K562 (cell line): ENCODE data around the gene C6orf89. TPM values are rescaled to one million over a fixed set of nuclear protein-coding genes. Genes with fewer than 3 reads are reported as not detected.

Experiments used
- DMBX1 ChIP-seq: fragments of 250-450 bp; sonication (Bioruptor Pico); IDR thresholded peaks from 2 replicates; pipeline ENCODE4 v1.8.0; 2022; ENCODE audit warnings: inconsistent platforms, mild to moderate bottlenecking, moderate library complexity, borderline replicate concordance
- ELF1 ChIP-seq: fragments of 200-800 bp; sonication (Bioruptor generic); IDR thresholded peaks from 2 replicates; pipeline ENCODE4 v1.6.1; 2016; ENCODE audit warnings: missing genetic modification characterization, missing compliant biosample characterization
- ELF4 ChIP-seq: fragments of 450-650 bp; formaldehyde crosslinking; IDR thresholded peaks from 2 replicates; pipeline ENCODE4 v1.4.0; 2022; ENCODE audit warnings: missing genetic modification characterization
- EP300 ChIP-seq: IDR thresholded peaks from 2 replicates; pipeline ENCODE4 v1.6.1; 2012; ENCODE audit warnings: low read length, improper control_type of control experiment
- EZH2 ChIP-seq: IDR thresholded peaks from 2 replicates; pipeline ENCODE4 v1.6.1; 2012; ENCODE audit warnings: low read depth, mild to moderate bottlenecking, inconsistent platforms, low read length, borderline replicate concordance
- FOXJ3 ChIP-seq: sonication (generic); formaldehyde crosslinking; IDR thresholded peaks from 2 replicates; pipeline ENCODE4 v1.4.0; 2020; ENCODE audit warnings: mild to moderate bottlenecking, missing genetic modification reagents
- NCOA6 ChIP-seq: fragments of 450-650 bp; IDR thresholded peaks from 2 replicates; pipeline ENCODE4 v1.6.1; 2017; ENCODE audit warnings: mild to moderate bottlenecking
- NFATC3 ChIP-seq: fragments of 450-650 bp; IDR thresholded peaks from 2 replicates; pipeline ENCODE4 v1.6.1; 2017; ENCODE audit warnings: mild to moderate bottlenecking
- PTRF ChIP-seq: fragments of 450-650 bp; IDR thresholded peaks from 2 replicates; pipeline ENCODE4 v1.6.1; 2016; ENCODE audit warnings: mild to moderate bottlenecking, missing genetic modification characterization, missing compliant biosample characterization
- PTTG1 ChIP-seq: fragments of 450-650 bp; IDR thresholded peaks from 2 replicates; pipeline ENCODE4 v1.6.1; 2016; ENCODE audit warnings: low read depth, mild to moderate bottlenecking, missing genetic modification characterization, missing compliant biosample characterization
- SMARCE1 ChIP-seq: fragments of 450-650 bp; IDR thresholded peaks from 2 replicates; pipeline ENCODE4 v1.7.1; 2016; ENCODE audit warnings: mild to moderate bottlenecking
- SNRNP70 ChIP-seq: fragments of 200-400 bp; formaldehyde crosslinking; optimal IDR thresholded peaks from 2 replicates; pipeline ENCODE3; 2017; ENCODE audit warnings: low read depth, low read length
- TBP ChIP-seq: optimal IDR thresholded peaks from 2 replicates; pipeline ENCODE3; 2011; ENCODE audit warnings: low read depth, low read length, improper control_type of control experiment
- ZNF165 ChIP-seq: fragments of 250-450 bp; sonication (Bioruptor Pico); IDR thresholded peaks from 2 replicates; pipeline ENCODE4 v1.4.0; 2020; ENCODE audit warnings: borderline replicate concordance
- ZNF239 ChIP-seq: fragments of 250-450 bp; sonication (Bioruptor Pico); IDR thresholded peaks from 2 replicates; pipeline ENCODE4 v1.4.0; 2020; ENCODE audit warnings: mild to moderate bottlenecking
- ZNF445 ChIP-seq: fragments of 250-450 bp; sonication (Bioruptor Pico); IDR thresholded peaks from 2 replicates; pipeline ENCODE4 v1.4.0; 2020; ENCODE audit warnings: low read depth, mild to moderate bottlenecking, moderate library complexity
- ZNF668 ChIP-seq: fragments of 250-450 bp; sonication (Bioruptor Pico); IDR thresholded peaks from 2 replicates; pipeline ENCODE4 v1.8.0; 2022; ENCODE audit warnings: mild to moderate bottlenecking, inconsistent platforms
- ZNF75A ChIP-seq: fragments of 450-650 bp; formaldehyde crosslinking; IDR thresholded peaks from 2 replicates; pipeline ENCODE4 v1.4.0; 2020; ENCODE audit warnings: mild to moderate bottlenecking
- polyA plus RNA-seq, 8 experiments: library from polyadenylated mRNA; depleted of rRNA in 4 of 8; stranded (reverse) in 5 of 8; unstranded in 3 of 8; fragments of >200 nt; fragmentation: Nextera tagmentation in 2 of 8; fragmentation: Illumina TruSeq in 1 of 8; extraction: Ambion mirVana in 2 of 8; extraction: Trizol in 1 of 8; gene quantifications; 2 replicates each; pipeline versions ENCODE4 v1.2.1 to v1.2.3, GENCODE V29; 2011 to 2014; ENCODE audit warnings: inconsistent platforms in 1 of 8, missing spikeins in 1 of 8
- total RNA-seq, 7 experiments: library from RNA; depleted of rRNA in 6 of 7; stranded (reverse); fragments of >200 nt in 6 of 7; fragmentation: Illumina TruSeq in 2 of 7; extraction: Trizol in 2 of 7; gene quantifications; 2 replicates each; pipeline versions ENCODE4 v1.2.1 to v1.2.3, GENCODE V29; 2011 to 2021; ENCODE audit warnings: low replicate concordance in 1 of 7
- TF ChIP-seq, protein P1 (sequence below), 3 experiments: fragments of 200-800 bp in 1 of 3; sonication (Bioruptor generic) in 1 of 3; sonication (generic) in 1 of 3; formaldehyde crosslinking in 1 of 3; IDR thresholded peaks; 2 replicates each; pipeline versions ENCODE4 v1.6.1 to v1.8.0; 2016 to 2022; ENCODE audit warnings: mild to moderate bottlenecking in 2 of 3, missing compliant biosample characterization in 2 of 3, missing genetic modification characterization in 2 of 3, missing genetic modification reagents in 1 of 3
- TF ChIP-seq, protein P2 (sequence below): fragments of 250-450 bp; sonication (Bioruptor Pico); IDR thresholded peaks from 2 replicates; pipeline ENCODE4 v1.8.0; 2022; ENCODE audit warnings: moderate library complexity, mild to moderate bottlenecking, inconsistent platforms
- TF ChIP-seq, protein P3 (sequence below): fragments of 450-650 bp; formaldehyde crosslinking; IDR thresholded peaks from 2 replicates; pipeline ENCODE4 v1.4.0; 2022; ENCODE audit warnings: missing genetic modification characterization
- TF ChIP-seq, protein P4 (sequence below): fragments of 450-650 bp; IDR thresholded peaks from 2 replicates; pipeline ENCODE4 v1.7.0; 2016; ENCODE audit warnings: borderline replicate concordance

Gene C6orf89
- total and polyA plus RNA-seq, 9 of the 15 experiments (the other 6 are each of a cell fraction or from before 2014, with no cell fraction given): 35.2 to 111 (median 58.5) TPM

DNA sequence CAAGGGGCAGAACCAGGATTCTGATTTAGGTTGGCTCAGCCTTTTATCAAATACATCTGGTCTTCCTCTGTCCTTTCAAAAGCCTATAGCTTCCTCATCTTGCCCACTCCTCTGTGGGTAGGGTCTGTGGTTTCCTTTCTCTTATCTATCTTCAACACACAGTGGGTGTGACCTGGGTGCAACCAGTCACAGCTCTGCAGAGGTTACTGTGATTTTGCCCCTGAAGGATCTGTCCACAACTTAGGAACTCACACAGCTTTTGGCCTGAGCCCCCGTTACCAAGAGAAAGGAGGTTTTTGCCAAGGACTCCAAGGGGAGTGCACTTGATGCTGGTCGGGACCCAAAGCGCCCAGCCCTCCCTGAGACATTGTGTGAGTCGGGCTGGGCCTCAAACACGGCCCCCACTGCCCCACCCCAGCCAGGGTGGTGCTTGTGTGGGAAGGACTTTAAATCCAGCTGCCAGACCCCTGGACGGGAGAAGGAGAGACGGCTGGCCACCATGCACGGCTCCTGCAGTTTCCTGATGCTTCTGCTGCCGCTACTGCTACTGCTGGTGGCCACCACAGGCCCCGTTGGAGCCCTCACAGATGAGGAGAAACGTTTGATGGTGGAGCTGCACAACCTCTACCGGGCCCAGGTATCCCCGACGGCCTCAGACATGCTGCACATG, 68.6 kb downstream of the C6orf89 start, which contains the start of gene PI16 (continued):
- no peak for TF ChIP-seq PTTG1 (tag)
- no peak for TF ChIP-seq FOXJ3
- TF ChIP-seq, protein P1, sequence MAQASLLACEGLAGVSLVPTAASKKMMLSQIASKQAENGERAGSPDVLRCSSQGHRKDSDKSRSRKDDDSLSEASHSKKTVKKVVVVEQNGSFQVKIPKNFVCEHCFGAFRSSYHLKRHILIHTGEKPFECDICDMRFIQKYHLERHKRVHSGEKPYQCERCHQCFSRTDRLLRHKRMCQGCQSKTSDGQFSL (CRISPR knock-in tag; IDR thresholded peaks at IDR 0.05): no peak
- TF ChIP-seq, protein P1 (tag; IDR thresholded peaks at IDR 0.05): no peak
- 0 out of 2 replicates have a peak, but pooled peaks have one; percentile 53 for TF ChIP-seq ELF1 (tag)
- TF ChIP-seq NFATC3: no peak
- no peak for TF ChIP-seq NCOA6
- no peak for TF ChIP-seq EZH2
- no peak for TF ChIP-seq ZNF75A (CRISPR knock-in tag)
- no peak for TF ChIP-seq ZNF165
- no peak for TF ChIP-seq SNRNP70
- no peak for TF ChIP-seq PTRF (tag)
- TF ChIP-seq, protein P2, sequence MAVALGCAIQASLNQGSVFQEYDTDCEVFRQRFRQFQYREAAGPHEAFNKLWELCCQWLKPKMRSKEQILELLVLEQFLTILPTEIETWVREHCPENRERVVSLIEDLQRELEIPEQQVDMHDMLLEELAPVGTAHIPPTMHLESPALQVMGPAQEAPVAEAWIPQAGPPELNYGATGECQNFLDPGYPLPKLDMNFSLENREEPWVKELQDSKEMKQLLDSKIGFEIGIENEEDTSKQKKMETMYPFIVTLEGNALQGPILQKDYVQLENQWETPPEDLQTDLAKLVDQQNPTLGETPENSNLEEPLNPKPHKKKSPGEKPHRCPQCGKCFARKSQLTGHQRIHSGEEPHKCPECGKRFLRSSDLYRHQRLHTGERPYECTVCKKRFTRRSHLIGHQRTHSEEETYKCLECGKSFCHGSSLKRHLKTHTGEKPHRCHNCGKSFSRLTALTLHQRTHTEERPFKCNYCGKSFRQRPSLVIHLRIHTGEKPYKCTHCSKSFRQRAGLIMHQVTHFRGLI (CRISPR knock-in tag): no peak
- no peak for TF ChIP-seq ZNF239 (CRISPR knock-in tag)
- TF ChIP-seq TBP: no peak
- TF ChIP-seq, protein P3, sequence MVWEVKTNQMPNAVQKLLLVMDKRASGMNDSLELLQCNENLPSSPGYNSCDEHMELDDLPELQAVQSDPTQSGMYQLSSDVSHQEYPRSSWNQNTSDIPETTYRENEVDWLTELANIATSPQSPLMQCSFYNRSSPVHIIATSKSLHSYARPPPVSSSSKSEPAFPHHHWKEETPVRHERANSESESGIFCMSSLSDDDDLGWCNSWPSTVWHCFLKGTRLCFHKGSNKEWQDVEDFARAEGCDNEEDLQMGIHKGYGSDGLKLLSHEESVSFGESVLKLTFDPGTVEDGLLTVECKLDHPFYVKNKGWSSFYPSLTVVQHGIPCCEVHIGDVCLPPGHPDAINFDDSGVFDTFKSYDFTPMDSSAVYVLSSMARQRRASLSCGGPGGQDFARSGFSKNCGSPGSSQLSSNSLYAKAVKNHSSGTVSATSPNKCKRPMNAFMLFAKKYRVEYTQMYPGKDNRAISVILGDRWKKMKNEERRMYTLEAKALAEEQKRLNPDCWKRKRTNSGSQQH (CRISPR knock-in tag): no peak
- TF ChIP-seq SMARCE1: peak; percentile 96; the same call in 1 of the 2 replicates
- TF ChIP-seq EP300: peak; percentile 94
- TF ChIP-seq, protein P4, sequence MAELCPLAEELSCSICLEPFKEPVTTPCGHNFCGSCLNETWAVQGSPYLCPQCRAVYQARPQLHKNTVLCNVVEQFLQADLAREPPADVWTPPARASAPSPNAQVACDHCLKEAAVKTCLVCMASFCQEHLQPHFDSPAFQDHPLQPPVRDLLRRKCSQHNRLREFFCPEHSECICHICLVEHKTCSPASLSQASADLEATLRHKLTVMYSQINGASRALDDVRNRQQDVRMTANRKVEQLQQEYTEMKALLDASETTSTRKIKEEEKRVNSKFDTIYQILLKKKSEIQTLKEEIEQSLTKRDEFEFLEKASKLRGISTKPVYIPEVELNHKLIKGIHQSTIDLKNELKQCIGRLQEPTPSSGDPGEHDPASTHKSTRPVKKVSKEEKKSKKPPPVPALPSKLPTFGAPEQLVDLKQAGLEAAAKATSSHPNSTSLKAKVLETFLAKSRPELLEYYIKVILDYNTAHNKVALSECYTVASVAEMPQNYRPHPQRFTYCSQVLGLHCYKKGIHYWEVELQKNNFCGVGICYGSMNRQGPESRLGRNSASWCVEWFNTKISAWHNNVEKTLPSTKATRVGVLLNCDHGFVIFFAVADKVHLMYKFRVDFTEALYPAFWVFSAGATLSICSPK: no peak
- TF ChIP-seq DMBX1 (CRISPR knock-in tag): no peak
- no peak for TF ChIP-seq ZNF668 (CRISPR knock-in tag)
- TF ChIP-seq ELF4 (CRISPR knock-in tag): peak; percentile 21; the same call in 1 of the 2 replicates
- TF ChIP-seq ZNF445: no peak
